BJ (cell line): ENCODE results near the gene BANP. TPM values are rescaled to one million over a fixed set of nuclear protein-coding genes. Genes with fewer than 3 reads are reported as not detected.
"Not testable (repeated sequence)": the region's sequence is repeated elsewhere in the genome, so short reads cannot be mapped to it uniquely, and the experiment has no call there.

ENCODE experiments used
- CTCF ChIA-PET: fragments of 350-600 bp; formaldehyde crosslinking; extraction: SDS; loops from one replicate; lab custom pipeline; 2021; ENCODE audit warnings: antibody characterized with exemption, inconsistent platforms; lab: Yijun Ruan, JAX
- POLR2A ChIA-PET: fragments of 300-600 bp; sonication (Branson Sonifier 250); formaldehyde crosslinking; extraction: SDS; loops from one replicate; lab custom pipeline; 2021; ENCODE audit warnings: antibody characterized with exemption; lab: Charles Lee
- DNase-seq: peaks from one replicate; pipeline ENCODE4 v3.0.0-alpha.2; 2011; ENCODE audit warnings: low read depth
- H3K27me3 ChIP-seq: 2 replicates; pipeline ENCODE4 v1.6.0; 2011; ENCODE audit warnings: low read length; ENCODE audit not compliant: control insufficient read depth, insufficient read depth
- H3K36me3 ChIP-seq: 2 replicates; pipeline ENCODE4 v1.5.1; 2011; ENCODE audit warnings: low read length; ENCODE audit not compliant: control insufficient read depth, insufficient read depth
- H3K4me3 ChIP-seq: 2 replicates; pipeline ENCODE4 v1.5.1; 2011; ENCODE audit warnings: low read depth, mild to moderate bottlenecking, control low read depth, low read length
- CTCF ChIP-seq: IDR thresholded peaks from 2 replicates; pipeline ENCODE4 v1.5.1; 2011; ENCODE audit warnings: low read depth, mild to moderate bottlenecking, control low read depth, inconsistent platforms, low read length, moderate library complexity; ENCODE audit not compliant: insufficient read depth
- polyA plus RNA-seq: library from polyadenylated mRNA; depleted of rRNA; stranded (reverse); fragments of >200 nt; gene quantifications from 2 replicates; pipeline ENCODE4 v1.2.3, GENCODE V29; 2011

Gene BANP
- polyA plus RNA-seq, 1 experiment: 16.5 TPM

GRCh38 chr16:88014252-88014781 lies 63.1 kb downstream of the BANP start:
- TF ChIP-seq CTCF: no peak
- no peak overlapping the region for H3K4me3 ChIP-seq
- POLR2A ChIA-PET: no interaction called here
- no peak for DNase-seq
- peaks cover 4% of the 10 kb centered on the region for H3K36me3 ChIP-seq
- H3K27me3 ChIP-seq: no peaks in the 10 kb centered on the region
- CTCF ChIA-PET: interaction anchor here (0.9 to 1.5 kb wide), 3 partner anchors 10 to 27 kb away, joined by 3 to 4 read pairs (median 3); no protein-coding TSS in a partner anchor

- POLR2A ChIA-PET: no interaction called here
- CTCF ChIA-PET: interaction anchor here (1.5 kb wide), 1 partner anchor 10 kb away, joined by 4 read pairs; no protein-coding TSS in a partner anchor
- Histone ChIP-seq H3K36me3 (peaks cover 4% of the 10 kb centered on the region), H3K4me3 (no peak overlapping the region), H3K27me3 (no peaks in the 10 kb centered on the region)
- no peak for TF ChIP-seq CTCF
- no peak for DNase-seq
Measured at GRCh38 chr16:88014954-88015805, 63.9 kb downstream of the BANP start.

- Histone ChIP-seq H3K27me3 (no peaks in the 10 kb centered on the region), H3K4me3 (no peak overlapping the region), H3K36me3 (peaks cover 4% of the 10 kb centered on the region)
- ChIA-PET CTCF (no interaction called here), POLR2A (no interaction called here)
- no peak for DNase-seq
- TF ChIP-seq CTCF: no peak
Measured at GRCh38 chr16:88015806-88016140, 64.5 kb downstream of the BANP start.

- H3K27me3 ChIP-seq, H3K36me3 ChIP-seq, POLR2A ChIA-PET, DNase-seq, H3K4me3 ChIP-seq, CTCF ChIA-PET: not testable (repeated sequence)
Measured at GRCh38 chr16:88016386-88016785, 65.2 kb downstream of the BANP start.

GRCh38 chr16:88016964-88017363 lies 65.7 kb downstream of the BANP start:
- CTCF ChIA-PET: no interaction called here
- Histone ChIP-seq H3K27me3 (no peaks in the 10 kb centered on the region), H3K4me3 (no peak overlapping the region), H3K36me3 (no peaks in the 10 kb centered on the region; the same call in 1 of the 2 replicates)
- no peak for TF ChIP-seq CTCF
- POLR2A ChIA-PET: no interaction called here
- DNase-seq: no peak
